Natural killer cell (primary cell): Measurements from ENCODE around the gene SBNO2. TPM values are rescaled to one million over a fixed set of nuclear protein-coding genes. Genes with fewer than 3 reads are reported as not detected.
"Not testable (repeated sequence)": the region's sequence is repeated elsewhere in the genome, so short reads cannot be mapped to it uniquely, and the experiment has no call there.

Source experiments
- ATAC-seq, 3 donors: fragments of 150-1000 bp in 2 of 3; fragments of 200-7000 bp in 1 of 3; cut with Tn5 transposase; 1 replicate in 1 of 3; 2 replicates in 2 of 3; pipeline ENCODE4 v1.10.0; 2021; ENCODE audit warnings: mild to moderate bottlenecking in 2 of 3, moderate library complexity in 2 of 3
- DNase-seq, 2 donors: peaks; one replicate each; pipeline versions ENCODE4 v3.0.0 to v3.0.0-alpha.2; 2013 to 2021; ENCODE audit warnings: mixed read lengths in 1 of 2
- H3K27ac ChIP-seq: one replicate; pipeline ENCODE4 v1.5.1; 2013; ENCODE audit warnings: mild to moderate bottlenecking, low read length
- H3K27me3 ChIP-seq: one replicate; pipeline ENCODE4 v1.6.1; 2013; ENCODE audit warnings: low read length; ENCODE audit not compliant: control insufficient read depth, insufficient read depth
- H3K36me3 ChIP-seq: one replicate; pipeline ENCODE4 v1.6.1; 2013; ENCODE audit warnings: low read length; ENCODE audit not compliant: control insufficient read depth, insufficient read depth
- H3K4me1 ChIP-seq: one replicate; pipeline ENCODE4 v1.6.1; 2013; ENCODE audit warnings: low read length; ENCODE audit not compliant: control insufficient read depth, insufficient read depth
- H3K4me3 ChIP-seq: one replicate; pipeline ENCODE4 v1.5.1; 2013; ENCODE audit warnings: low read length
- H3K9me3 ChIP-seq: one replicate; pipeline ENCODE4 v1.6.1; 2013; ENCODE audit warnings: low read length; ENCODE audit not compliant: control insufficient read depth, insufficient read depth
- H3K27ac Mint-ChIP-seq, 2 donors: one replicate each; pipeline ENCODE4 v1.8.0; 2022; ENCODE audit warnings: mild to moderate bottlenecking in 2 of 2, mixed read lengths in 2 of 2, moderate library complexity in 1 of 2
- H3K27me3 Mint-ChIP-seq, 2 donors: one replicate each; pipeline ENCODE4 v1.8.0; 2022; ENCODE audit warnings: low read depth in 2 of 2, mixed read lengths in 2 of 2
- H3K36me3 Mint-ChIP-seq: one replicate; pipeline ENCODE4 v1.8.0; 2022; ENCODE audit warnings: mixed read lengths
- H3K4me1 Mint-ChIP-seq, 2 donors: one replicate each; pipeline ENCODE4 v1.8.0; 2022; ENCODE audit warnings: mixed read lengths in 2 of 2
- H3K4me3 Mint-ChIP-seq: one replicate; pipeline ENCODE4 v1.8.0; 2022; ENCODE audit warnings: mild to moderate bottlenecking, moderate library complexity, mixed read lengths
- H3K9me3 Mint-ChIP-seq, 2 donors: one replicate each; pipeline ENCODE4 v1.8.0; 2022; ENCODE audit warnings: mixed read lengths in 2 of 2
- WGBS: methylation state at CpG from one replicate; pipeline ENCODE4 v1.1.7; 2013; ENCODE audit warnings: missing lambda C conversion rate; ENCODE audit not compliant: insufficient coverage; 5-methylcytosine and 5-hydroxymethylcytosine counted together
- intact Hi-C: fragments of 100-400 bp; cut with micrococcal nuclease; formaldehyde crosslinking; loops from one replicate; pipeline ENCODE4 v1.14.2; 2022
- total RNA-seq, 4 donors: library from RNA; stranded (reverse); fragments of 120-200 nt in 1 of 4; gene quantifications; one replicate each; pipeline versions ENCODE4 v1.2.3 to v1.2.4, GENCODE V29; 2013 to 2022
- TF ChIP-seq, protein P1 (sequence below): fragments of 200-600 bp; IDR thresholded peaks from one replicate; pipeline ENCODE4 v1.8.0; 2022; ENCODE audit warnings: antibody characterized with exemption

Gene SBNO2
- total RNA-seq, 3 donors from 2014 or later (not counting 1 experiment from before 2014, with no cell fraction given) = 92.0 to 106 (median 94.3) TPM

DNA sequence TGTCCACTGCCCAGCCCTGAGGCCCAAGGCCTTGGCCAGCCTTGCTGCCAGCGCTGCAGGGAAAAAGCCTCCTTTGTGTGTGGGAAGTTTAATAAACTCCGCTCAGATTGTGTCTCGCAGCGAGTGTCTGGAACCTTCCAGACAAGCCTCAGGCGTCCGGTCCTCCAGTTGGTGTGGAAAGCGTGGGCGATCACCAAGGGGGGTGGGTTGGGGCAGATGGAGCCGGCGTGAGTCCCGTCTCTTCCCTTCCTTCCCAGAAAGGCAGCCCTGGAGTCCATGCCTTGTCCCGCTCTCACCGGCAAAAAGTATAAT lies 36.1 kb upstream of the SBNO2 start:
- no peaks in the 10 kb centered on the region for H3K9me3 Mint-ChIP-seq
- 97% methylated on average over 12 of the region's 13 CpGs for WGBS

DNA sequence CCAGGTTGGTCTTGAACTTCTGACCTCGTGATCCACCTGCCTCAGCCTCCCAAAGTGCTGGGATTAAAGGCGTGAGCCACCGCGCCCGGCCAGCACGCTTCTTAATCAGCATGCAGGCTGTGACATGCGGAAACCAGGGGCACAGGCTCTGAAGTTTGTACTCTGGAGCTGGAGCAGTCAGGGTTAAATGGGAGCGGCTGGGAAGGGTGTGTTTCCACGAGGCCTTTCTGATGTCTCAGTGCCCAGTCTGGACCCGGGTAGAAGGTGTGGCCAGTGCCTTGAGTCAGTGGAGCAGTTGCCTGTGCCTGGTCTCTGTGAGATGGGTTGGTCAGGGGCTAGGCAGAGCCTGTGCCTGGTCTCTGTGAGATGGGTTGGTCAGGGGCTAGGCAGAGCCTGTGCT lies 34.8 kb upstream of the SBNO2 start:
- H3K36me3 Mint-ChIP-seq, H3K27ac Mint-ChIP-seq, H3K27me3 ChIP-seq, H3K27ac ChIP-seq, DNase-seq, H3K9me3 Mint-ChIP-seq, H3K9me3 ChIP-seq, H3K4me3 ChIP-seq, ATAC-seq, intact Hi-C loops, H3K27me3 Mint-ChIP-seq: not testable (repeated sequence)
- WGBS = 89% methylated on average over 10 of the region's 10 CpGs
- H3K4me3 Mint-ChIP-seq = peak overlapping the region; percentile 96
- peaks cover 25 to 39% of the 10 kb centered on the region in 2 donors for H3K4me1 Mint-ChIP-seq
- peaks cover 11% of the 10 kb centered on the region for H3K36me3 ChIP-seq
- H3K4me1 ChIP-seq = peaks cover 50% of the 10 kb centered on the region

More for the DNA sequence above, 36.1 kb upstream of the SBNO2 start:
- Mint-ChIP-seq H3K27me3 (no peaks in the 10 kb centered on the region), H3K4me3 (peak overlapping the region; percentile 9), H3K4me1 (peaks cover 31 to 46% of the 10 kb centered on the region in 2 donors), H3K36me3 (no peaks in the 10 kb centered on the region), H3K27ac (no peak overlapping the region)
- TF ChIP-seq, protein P1, sequence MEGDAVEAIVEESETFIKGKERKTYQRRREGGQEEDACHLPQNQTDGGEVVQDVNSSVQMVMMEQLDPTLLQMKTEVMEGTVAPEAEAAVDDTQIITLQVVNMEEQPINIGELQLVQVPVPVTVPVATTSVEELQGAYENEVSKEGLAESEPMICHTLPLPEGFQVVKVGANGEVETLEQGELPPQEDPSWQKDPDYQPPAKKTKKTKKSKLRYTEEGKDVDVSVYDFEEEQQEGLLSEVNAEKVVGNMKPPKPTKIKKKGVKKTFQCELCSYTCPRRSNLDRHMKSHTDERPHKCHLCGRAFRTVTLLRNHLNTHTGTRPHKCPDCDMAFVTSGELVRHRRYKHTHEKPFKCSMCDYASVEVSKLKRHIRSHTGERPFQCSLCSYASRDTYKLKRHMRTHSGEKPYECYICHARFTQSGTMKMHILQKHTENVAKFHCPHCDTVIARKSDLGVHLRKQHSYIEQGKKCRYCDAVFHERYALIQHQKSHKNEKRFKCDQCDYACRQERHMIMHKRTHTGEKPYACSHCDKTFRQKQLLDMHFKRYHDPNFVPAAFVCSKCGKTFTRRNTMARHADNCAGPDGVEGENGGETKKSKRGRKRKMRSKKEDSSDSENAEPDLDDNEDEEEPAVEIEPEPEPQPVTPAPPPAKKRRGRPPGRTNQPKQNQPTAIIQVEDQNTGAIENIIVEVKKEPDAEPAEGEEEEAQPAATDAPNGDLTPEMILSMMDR = no peak
- Histone ChIP-seq H3K4me1 (peaks cover 52% of the 10 kb centered on the region), H3K27me3 (no peaks in the 10 kb centered on the region), H3K9me3 (no peaks in the 10 kb centered on the region), H3K27ac (no peak overlapping the region), H3K36me3 (peaks cover 11% of the 10 kb centered on the region), H3K4me3 (no peak overlapping the region)
- DNase-seq = no peak
- no peak for ATAC-seq
- intact Hi-C loops = no loop called here

DNA sequence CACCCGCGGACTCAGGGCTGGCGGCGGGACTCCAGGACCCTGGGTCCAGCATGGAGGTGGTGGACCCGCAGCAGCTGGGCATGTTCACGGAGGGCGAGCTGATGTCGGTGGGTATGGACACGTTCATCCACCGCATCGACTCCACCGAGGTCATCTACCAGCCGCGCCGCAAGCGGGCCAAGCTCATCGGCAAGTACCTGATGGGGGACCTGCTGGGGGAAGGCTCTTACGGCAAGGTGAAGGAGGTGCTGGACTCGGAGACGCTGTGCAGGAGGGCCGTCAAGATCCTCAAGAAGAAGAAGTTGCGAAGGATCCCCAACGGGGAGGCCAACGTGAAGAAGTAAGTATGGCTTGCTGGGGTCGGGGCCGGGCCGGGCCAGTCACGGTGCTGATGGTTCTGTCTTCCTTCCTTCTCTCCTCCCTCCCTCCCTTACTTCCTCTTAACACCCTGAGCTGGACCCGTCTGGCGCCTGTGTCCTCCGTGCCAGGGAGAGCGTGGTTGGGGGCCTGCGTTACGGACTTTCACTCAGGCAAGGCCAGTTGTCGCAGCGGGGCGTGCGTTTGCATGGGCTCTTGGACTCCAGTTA lies 32.9 kb upstream of the SBNO2 start:
- 2% methylated on average over 38 of the region's 38 CpGs for WGBS
- peaks cover 47% of the 10 kb centered on the region for H3K4me1 ChIP-seq
- DNase-seq = peak in 1 of 2 donors; percentile 62
- peak overlapping the region; percentile 31 for H3K27ac ChIP-seq
- intact Hi-C loops = no loop called here
- H3K36me3 ChIP-seq = peaks cover 11% of the 10 kb centered on the region
- Mint-ChIP-seq H3K4me1 (peaks cover 19 to 38% of the 10 kb centered on the region in 2 donors), H3K4me3 (peak overlapping the region; percentile 96), H3K9me3 (no peaks in the 10 kb centered on the region), H3K27ac (peak overlapping the region; percentile 88 to 90), H3K27me3 (no peaks in the 10 kb centered on the region), H3K36me3 (no peaks in the 10 kb centered on the region)
- no peaks in the 10 kb centered on the region for H3K27me3 ChIP-seq
- no peaks in the 10 kb centered on the region for H3K9me3 ChIP-seq
- H3K4me3 ChIP-seq = peak overlapping the region; percentile 55
- ATAC-seq = no peak
- TF ChIP-seq, protein P1 = no peak

GRCh38 chr19:1206150-1206863 lies 32.2 kb upstream of the SBNO2 start:
- Mint-ChIP-seq H3K27ac (peak overlapping the region; percentile 88 to 90), H3K9me3 (no peaks in the 10 kb centered on the region), H3K27me3 (no peaks in the 10 kb centered on the region), H3K4me1 (peaks cover 14 to 34% of the 10 kb centered on the region in 2 donors), H3K4me3 (peak overlapping the region; percentile 96), H3K36me3 (no peaks in the 10 kb centered on the region)
- peak in 1 of 2 donors; percentile 50 for DNase-seq
- peaks cover 47% of the 10 kb centered on the region for H3K4me1 ChIP-seq
- H3K9me3 ChIP-seq = no peaks in the 10 kb centered on the region
- H3K36me3 ChIP-seq = peaks cover 8% of the 10 kb centered on the region
- TF ChIP-seq, protein P1 = no peak
- no peaks in the 10 kb centered on the region for H3K27me3 ChIP-seq
- intact Hi-C loops = no loop called here
- no peak overlapping the region for H3K27ac ChIP-seq
- no peak for ATAC-seq
- H3K4me3 ChIP-seq = peak overlapping the region; percentile 55
- WGBS = under 1% methylated on average over 78 of the region's 78 CpGs
